Spleen (tissue), 7 donors: ENCODE measurements around the gene ZNF678.

ENCODE experiments used
- CTCF ChIP-seq, 11 experiments: fragments of 200-600 bp in 7 of 11; fragments of 450-650 bp in 4 of 11; sonication (generic) in 4 of 11; IDR thresholded peaks in 8 of 11; conservative IDR thresholded peaks in 3 of 11; 1 replicate in 7 of 11; 2 replicates in 4 of 11; pipeline versions ENCODE4 v1.4.0 to v1.8.0; 2016 to 2021; ENCODE audit warnings: antibody characterized with exemption in 11 of 11, inconsistent platforms in 4 of 11, mild to moderate bottlenecking in 1 of 11
- POLR2A ChIP-seq, 3 donors: fragments of 450-650 bp; IDR thresholded peaks; one replicate each; pipeline ENCODE4 v1.5.1; 2017; ENCODE audit warnings: antibody characterized with exemption in 3 of 3, mild to moderate bottlenecking in 1 of 3
- donor health status: DM: no; HTN: no; CAD: no; lungs with moderate emphysema.
- donor health status: DM: no; HTN: no; CAD: no.
- donor health status: DM: no; HTN: no; CAD: no.

- TF ChIP-seq CTCF (IDR thresholded peaks at IDR 0.05 in 8 of 11, conservative IDR thresholded peaks at IDR 0.05 in 3 of 11) (no peak), POLR2A (IDR thresholded peaks at IDR 0.05) (no peak)
These were observed 149.3 kb downstream of the ZNF678 start for GRCh38 chr1:227712648-227713047.
